ENCODE data around the gene BSPRY.

Gene BSPRY

GRCh38 chr9:113349445-113350094 is at the start of gene BSPRY:
Gene BSPRY, plus strand, starts transcription at chr9:113349541. Its CDS starts 39 bp downstream, at chr9:113349580.
- peak; percentile 69 for DNase-seq

GRCh38 chr9:113299800-113300292 is 49.5 kb upstream of the BSPRY start:
- no peak for DNase-seq

- no peak for DNase-seq
Measured at GRCh38 chr9:113301548-113301947, 47.8 kb upstream of the BSPRY start.

- no peak for DNase-seq
Measured at GRCh38 chr9:113302792-113303418, 46.4 kb upstream of the BSPRY start, which contains the start of gene RNF183. Gene RNF183, minus strand, starts transcription at chr9:113303376. Its CDS starts 5,192 bp downstream, at chr9:113298184.

GRCh38 chr9:113306566-113306965 is 42.8 kb upstream of the BSPRY start:
- DNase-seq, result no peak

- DNase-seq, result no peak
Measured at GRCh38 chr9:113307396-113307975, 41.9 kb upstream of the BSPRY start.

- no peak for DNase-seq
Measured at GRCh38 chr9:113309204-113309813, 40.0 kb upstream of the BSPRY start.

GRCh38 chr9:113310538-113310937 is 38.8 kb upstream of the BSPRY start:
- no peak for DNase-seq

- no peak for DNase-seq
Measured at GRCh38 chr9:113311961-113312360, 37.4 kb upstream of the BSPRY start.

- DNase-seq, result no peak
Measured at GRCh38 chr9:113313261-113313660, 36.1 kb upstream of the BSPRY start.

GRCh38 chr9:113315231-113315630 is 34.1 kb upstream of the BSPRY start:
- DNase-seq, result no peak

- DNase-seq, result no peak
Measured at GRCh38 chr9:113316030-113316429, 33.3 kb upstream of the BSPRY start.

- DNase-seq, result no peak
Measured at GRCh38 chr9:113317777-113318176, 31.6 kb upstream of the BSPRY start.

GRCh38 chr9:113319054-113319453 is 30.3 kb upstream of the BSPRY start:
- no peak for DNase-seq

- DNase-seq, result no peak
Measured at GRCh38 chr9:113320051-113320450, 29.3 kb upstream of the BSPRY start.

GRCh38 chr9:113322671-113323070 is 26.7 kb upstream of the BSPRY start:
- no peak for DNase-seq

- no peak for DNase-seq
Measured at GRCh38 chr9:113326230-113326629, 23.1 kb upstream of the BSPRY start.

- no peak for DNase-seq
Measured at GRCh38 chr9:113328045-113328782, 21.1 kb upstream of the BSPRY start.

- DNase-seq, result no peak
Measured at GRCh38 chr9:113331780-113332179, 17.6 kb upstream of the BSPRY start.

GRCh38 chr9:113337714-113338113 is 11.6 kb upstream of the BSPRY start:
- DNase-seq, result no peak

GRCh38 chr9:113340011-113340699 is 9.2 kb upstream of the BSPRY start, which contains the start of gene WDR31:
Gene WDR31, minus strand, starts transcription at chr9:113340275. Its CDS starts 8,253 bp downstream, at chr9:113332022.
- peak; percentile 93 for DNase-seq

Data from activated CD8-positive, alpha-beta memory T cell treated with anti-CD3 and anti-CD28 coated beads for 24 hours (primary cell).